Ishikawa (cell line): ENCODE data around the gene OSM.

Source experiments
- CEBPB ChIP-seq: IDR thresholded peaks from 2 replicates; pipeline ENCODE4 v1.6.1; 2012
- CREB1 ChIP-seq: IDR thresholded peaks from 2 replicates; pipeline ENCODE4 v1.6.1; 2012; ENCODE audit warnings: low read depth
- EGR1 ChIP-seq: IDR thresholded peaks from 2 replicates; pipeline ENCODE4 v1.6.1; 2012
- EP300 ChIP-seq: IDR thresholded peaks from 2 replicates; pipeline ENCODE4 v1.6.1; 2012; ENCODE audit warnings: borderline replicate concordance
- FOXM1 ChIP-seq: IDR thresholded peaks from 2 replicates; pipeline ENCODE4 v1.6.1; 2012; ENCODE audit warnings: low read depth, borderline replicate concordance
- MAX ChIP-seq: IDR thresholded peaks from 2 replicates; pipeline ENCODE4 v1.6.1; 2012
- NFIC ChIP-seq: IDR thresholded peaks from 2 replicates; pipeline ENCODE4 v1.6.1; 2012
- RAD21 ChIP-seq: IDR thresholded peaks from 2 replicates; pipeline ENCODE4 v1.6.1; 2012; ENCODE audit warnings: low read depth
- TAF1 ChIP-seq: IDR thresholded peaks from 2 replicates; pipeline ENCODE4 v1.6.1; 2012; ENCODE audit warnings: low read depth, mild to moderate bottlenecking
- TCF12 ChIP-seq: IDR thresholded peaks from 2 replicates; pipeline ENCODE4 v1.6.1; 2012; ENCODE audit warnings: low read depth
- TEAD4 ChIP-seq: IDR thresholded peaks from 2 replicates; pipeline ENCODE4 v1.6.1; 2012
- USF1 ChIP-seq: IDR thresholded peaks from 2 replicates; pipeline ENCODE4 v1.6.1; 2012
- YY1 ChIP-seq: IDR thresholded peaks from 2 replicates; pipeline ENCODE4 v1.6.1; 2012; ENCODE audit warnings: low read depth
- ZBTB7A ChIP-seq: IDR thresholded peaks from 2 replicates; pipeline ENCODE4 v1.6.1; 2012; ENCODE audit warnings: low read depth
- TF ChIP-seq, protein P1 (sequence below): IDR thresholded peaks from 2 replicates; pipeline ENCODE4 v1.6.1; 2012; ENCODE audit warnings: low read depth, mild to moderate bottlenecking

Gene OSM

GRCh38 chr22:30235687-30236170 is 30.9 kb downstream of the OSM start:
- TF ChIP-seq RAD21, result peak; percentile 39; the same call in 1 of the 2 replicates
- 0 out of 2 replicates have a peak, but pooled peaks have one; percentile 16 for TF ChIP-seq EGR1
- peak; percentile 99 for TF ChIP-seq NFIC
- TF ChIP-seq, protein P1, sequence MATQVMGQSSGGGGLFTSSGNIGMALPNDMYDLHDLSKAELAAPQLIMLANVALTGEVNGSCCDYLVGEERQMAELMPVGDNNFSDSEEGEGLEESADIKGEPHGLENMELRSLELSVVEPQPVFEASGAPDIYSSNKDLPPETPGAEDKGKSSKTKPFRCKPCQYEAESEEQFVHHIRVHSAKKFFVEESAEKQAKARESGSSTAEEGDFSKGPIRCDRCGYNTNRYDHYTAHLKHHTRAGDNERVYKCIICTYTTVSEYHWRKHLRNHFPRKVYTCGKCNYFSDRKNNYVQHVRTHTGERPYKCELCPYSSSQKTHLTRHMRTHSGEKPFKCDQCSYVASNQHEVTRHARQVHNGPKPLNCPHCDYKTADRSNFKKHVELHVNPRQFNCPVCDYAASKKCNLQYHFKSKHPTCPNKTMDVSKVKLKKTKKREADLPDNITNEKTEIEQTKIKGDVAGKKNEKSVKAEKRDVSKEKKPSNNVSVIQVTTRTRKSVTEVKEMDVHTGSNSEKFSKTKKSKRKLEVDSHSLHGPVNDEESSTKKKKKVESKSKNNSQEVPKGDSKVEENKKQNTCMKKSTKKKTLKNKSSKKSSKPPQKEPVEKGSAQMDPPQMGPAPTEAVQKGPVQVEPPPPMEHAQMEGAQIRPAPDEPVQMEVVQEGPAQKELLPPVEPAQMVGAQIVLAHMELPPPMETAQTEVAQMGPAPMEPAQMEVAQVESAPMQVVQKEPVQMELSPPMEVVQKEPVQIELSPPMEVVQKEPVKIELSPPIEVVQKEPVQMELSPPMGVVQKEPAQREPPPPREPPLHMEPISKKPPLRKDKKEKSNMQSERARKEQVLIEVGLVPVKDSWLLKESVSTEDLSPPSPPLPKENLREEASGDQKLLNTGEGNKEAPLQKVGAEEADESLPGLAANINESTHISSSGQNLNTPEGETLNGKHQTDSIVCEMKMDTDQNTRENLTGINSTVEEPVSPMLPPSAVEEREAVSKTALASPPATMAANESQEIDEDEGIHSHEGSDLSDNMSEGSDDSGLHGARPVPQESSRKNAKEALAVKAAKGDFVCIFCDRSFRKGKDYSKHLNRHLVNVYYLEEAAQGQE, result peak; percentile 50
- peak; percentile 54; the same call in 1 of the 2 replicates for TF ChIP-seq CREB1
- 0 out of 2 replicates have a peak, but pooled peaks have one; percentile 25 for TF ChIP-seq TAF1
- peak; percentile 58; the same call in 1 of the 2 replicates for TF ChIP-seq CEBPB
- peak; percentile 62 for TF ChIP-seq YY1
- peak; percentile 72 for TF ChIP-seq MAX
- TF ChIP-seq TEAD4, result peak; percentile 99
- no peak for TF ChIP-seq USF1
- peak; percentile 100 for TF ChIP-seq TCF12
- TF ChIP-seq FOXM1, result peak; percentile 99
- TF ChIP-seq ZBTB7A, result peak; percentile 99
- peak; percentile 99 for TF ChIP-seq EP300

DNA sequence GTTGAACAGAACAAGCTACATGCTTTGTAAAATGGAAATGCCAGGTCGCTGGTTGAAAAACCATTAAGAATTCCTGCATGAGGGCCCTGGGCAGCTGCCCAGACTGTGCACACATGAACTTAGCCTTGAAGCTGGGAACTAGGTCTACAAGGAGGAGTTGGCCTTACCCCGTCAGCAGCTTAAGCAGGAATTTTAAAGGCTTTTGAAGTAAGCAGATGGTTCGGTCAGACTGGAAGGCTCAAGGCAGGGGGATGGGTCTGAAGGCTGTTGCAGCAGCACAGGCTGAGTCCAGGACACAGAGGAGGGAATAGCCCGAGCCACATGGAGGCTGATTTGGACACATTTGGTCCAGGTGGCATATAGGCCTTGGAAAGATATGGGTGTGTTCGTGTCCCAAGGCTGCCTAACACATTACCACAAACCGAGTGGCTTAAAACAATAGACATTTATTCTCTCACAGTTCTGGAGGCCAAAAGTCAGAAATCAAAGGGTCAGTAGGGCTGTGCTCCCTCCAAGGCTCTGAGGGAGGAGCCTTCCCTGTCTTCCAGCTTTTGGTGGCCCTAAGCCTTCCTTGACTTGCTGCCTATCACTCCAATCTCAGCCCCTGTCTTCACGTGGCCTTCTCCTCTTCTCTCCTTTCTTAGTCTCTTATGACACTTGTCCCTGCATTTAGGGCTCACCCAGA is 31.7 kb downstream of the OSM start:
- TF ChIP-seq YY1, result no peak
- peak; percentile 46; the same call in 1 of the 2 replicates for TF ChIP-seq MAX
- no peak for TF ChIP-seq TAF1
- TF ChIP-seq NFIC, result no peak; the same call in 1 of the 2 replicates
- no peak for TF ChIP-seq FOXM1
- TF ChIP-seq ZBTB7A, result no peak
- no peak for TF ChIP-seq EGR1

- TF ChIP-seq MAX, result 0 out of 2 replicates have a peak, but pooled peaks have one; percentile 37
- TF ChIP-seq RAD21, result no peak
- TF ChIP-seq CEBPB, result no peak
Measured at GRCh38 chr22:30233582-30233981, 33.1 kb downstream of the OSM start.

DNA sequence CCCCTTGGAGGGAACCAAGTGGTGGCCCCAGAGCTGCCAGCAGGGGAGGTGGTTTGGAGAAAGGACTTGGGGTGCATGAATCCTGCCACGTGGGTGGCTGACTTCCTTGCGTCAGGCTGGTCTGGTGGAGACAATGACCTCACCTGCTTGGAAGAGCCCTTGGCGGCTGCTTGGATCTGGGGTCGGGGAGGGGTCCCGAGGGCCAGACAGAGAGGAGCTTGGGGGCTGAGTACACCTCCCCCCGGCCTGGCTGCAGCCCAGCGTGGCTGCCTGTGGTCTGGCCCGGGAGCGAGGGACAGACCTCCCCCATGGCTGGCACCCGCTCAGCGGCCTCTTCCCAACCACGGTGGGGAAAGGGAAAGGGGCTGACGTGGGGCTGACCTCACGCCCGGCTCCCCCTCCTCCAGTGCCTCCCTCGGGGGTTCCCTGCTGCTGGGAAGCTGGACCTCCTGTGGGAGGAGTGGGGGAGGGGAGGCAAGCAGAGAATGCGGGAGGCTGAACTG is 33.9 kb downstream of the OSM start:
- TF ChIP-seq CREB1 (no peak), EGR1 (no peak), YY1 (no peak), TAF1 (no peak), RAD21 (no peak), EP300 (no peak), MAX (no peak), TCF12 (no peak), USF1 (no peak), CEBPB (no peak), FOXM1 (no peak), NFIC (no peak), ZBTB7A (no peak), TEAD4 (no peak)
- TF ChIP-seq, protein P1, result no peak

GRCh38 chr22:30230787-30231461 is 35.7 kb downstream of the OSM start:
- no peak for TF ChIP-seq EP300
- TF ChIP-seq TAF1, result no peak
- TF ChIP-seq CREB1, result no peak
- TF ChIP-seq ZBTB7A, result no peak
- no peak for TF ChIP-seq EGR1
- TF ChIP-seq, protein P1, result no peak
- TF ChIP-seq MAX, result no peak
- no peak for TF ChIP-seq TEAD4
- TF ChIP-seq YY1, result no peak
- no peak for TF ChIP-seq CEBPB
- no peak for TF ChIP-seq FOXM1
- TF ChIP-seq TCF12, result no peak
- no peak for TF ChIP-seq USF1
